GM18873 (cell line): ENCODE measurements around the gene GLYR1.

ENCODE experiments used
- ATAC-seq: cut with Tn5 transposase; IDR thresholded peaks from one replicate; pipeline ENCODE4 v1.9.1; 2021; ENCODE audit warnings: mild to moderate bottlenecking, moderate library complexity, moderate number of reproducible peaks; ENCODE audit not compliant: unreplicated experiment, low FRiP score

Gene GLYR1

GRCh38 chr16:4880006-4880580, 33.0 kb upstream of the GLYR1 start:
- ATAC-seq, result no peak

GRCh38 chr16:4879049-4879448, 32.0 kb upstream of the GLYR1 start:
- ATAC-seq, result no peak

GRCh38 chr16:4877380-4877685, 30.2 kb upstream of the GLYR1 start:
- no peak for ATAC-seq

- ATAC-seq, result no peak
Observed at GRCh38 chr16:4876646-4877379, 29.7 kb upstream of the GLYR1 start.

- no peak for ATAC-seq
Observed at GRCh38 chr16:4874666-4875065, 27.6 kb upstream of the GLYR1 start.

GRCh38 chr16:4873091-4873490, 26.0 kb upstream of the GLYR1 start:
- no peak for ATAC-seq

GRCh38 chr16:4871071-4871470, 24.0 kb upstream of the GLYR1 start:
- ATAC-seq, result no peak

- ATAC-seq, result no peak
Observed at GRCh38 chr16:4870138-4870671, 23.1 kb upstream of the GLYR1 start.

- ATAC-seq, result no peak
Observed at GRCh38 chr16:4869147-4869805, 22.2 kb upstream of the GLYR1 start.

GRCh38 chr16:4868535-4868934, 21.4 kb upstream of the GLYR1 start:
- no peak for ATAC-seq

GRCh38 chr16:4868026-4868425, 20.9 kb upstream of the GLYR1 start:
- no peak for ATAC-seq

- no peak for ATAC-seq
Observed at GRCh38 chr16:4866586-4866985, 19.5 kb upstream of the GLYR1 start.

GRCh38 chr16:4865231-4865860, 18.3 kb upstream of the GLYR1 start:
- no peak for ATAC-seq

- ATAC-seq, result no peak
Observed at GRCh38 chr16:4864728-4865127, 17.6 kb upstream of the GLYR1 start.

GRCh38 chr16:4862639-4863038, 15.6 kb upstream of the GLYR1 start:
- ATAC-seq, result no peak

GRCh38 chr16:4860727-4861342, 13.7 kb upstream of the GLYR1 start:
- ATAC-seq, result no peak

GRCh38 chr16:4859900-4860255, 12.8 kb upstream of the GLYR1 start:
- no peak for ATAC-seq

GRCh38 chr16:4859190-4859899, 12.3 kb upstream of the GLYR1 start:
- ATAC-seq, result no peak

GRCh38 chr16:4855804-4856203, 8.7 kb upstream of the GLYR1 start:
- ATAC-seq, result no peak

- no peak for ATAC-seq
Observed at GRCh38 chr16:4855371-4855770, 8.3 kb upstream of the GLYR1 start.
